Muscle of arm (tissue), 12 donors: ENCODE results near the gene SNAP47. TPM values are rescaled to one million over a fixed set of nuclear protein-coding genes. Genes with fewer than 3 reads are reported as not detected.

Source experiments
- DNase-seq: peaks from one replicate; pipeline ENCODE4 v3.0.0-alpha.2; 2013
- polyA plus RNA-seq, 12 donors: library from polyadenylated mRNA; unstranded; fragments of 120-200 nt; gene quantifications; one replicate each; pipeline ENCODE4 v1.2.1, GENCODE V29; 2013; ENCODE audit not compliant: insufficient read length in 12 of 12

SNAP47 gene
- polyA plus RNA-seq, 12 donors = 23.1 to 38.8 (median 30.5) TPM; not detected in 1

DNA sequence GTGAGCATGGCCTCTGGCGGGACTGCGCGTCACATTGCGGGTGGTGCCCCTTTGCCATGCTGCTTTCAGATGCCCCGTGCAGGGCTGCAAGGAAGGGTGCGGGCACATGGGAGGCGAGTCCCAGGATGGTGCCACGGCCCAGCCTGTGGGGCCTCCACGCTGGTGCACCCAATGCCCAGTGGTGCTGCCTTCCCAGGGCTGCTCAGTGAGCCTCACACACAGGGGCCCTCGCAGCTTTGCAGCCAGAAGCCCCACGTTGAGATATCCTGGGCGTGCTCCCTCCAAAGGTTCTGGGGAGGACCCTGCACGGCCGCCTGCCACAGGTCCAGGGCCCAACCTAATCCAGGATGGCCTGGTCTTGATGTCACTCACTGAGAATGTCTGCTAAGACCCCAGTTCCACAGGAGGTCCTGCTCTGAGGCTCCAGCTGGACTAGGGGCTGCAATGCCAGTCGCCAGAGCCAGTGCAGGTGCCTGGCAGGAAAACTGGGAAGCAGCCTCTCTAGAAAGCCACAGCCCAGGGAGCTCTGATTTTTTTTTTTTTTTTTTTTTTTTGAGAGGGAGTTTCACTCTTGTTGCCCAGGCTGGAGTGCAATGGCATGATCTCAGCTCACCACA lies 46.2 kb downstream of the SNAP47 start:
- DNase-seq = no peak

DNA sequence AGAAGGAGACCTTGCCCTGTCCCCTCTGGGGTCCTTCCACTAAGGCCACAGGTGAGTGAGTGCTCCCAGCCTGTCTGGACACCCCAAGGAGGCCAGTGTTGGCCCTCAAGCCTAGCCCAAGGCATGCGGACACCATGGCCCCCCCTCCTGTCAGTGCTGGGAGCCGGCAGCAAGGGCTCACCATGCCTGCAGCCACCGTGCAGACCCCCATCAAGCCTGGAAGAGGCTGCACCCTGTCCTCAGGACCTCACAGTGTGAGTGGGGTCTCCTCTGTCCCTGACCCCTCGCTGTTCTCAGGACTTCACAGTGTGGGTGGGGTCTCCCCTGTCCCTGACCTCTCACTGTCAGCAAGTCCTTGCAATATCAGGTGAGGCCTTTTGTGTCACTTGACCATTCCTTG lies 47.0 kb downstream of the SNAP47 start:
- no peak for DNase-seq

DNA sequence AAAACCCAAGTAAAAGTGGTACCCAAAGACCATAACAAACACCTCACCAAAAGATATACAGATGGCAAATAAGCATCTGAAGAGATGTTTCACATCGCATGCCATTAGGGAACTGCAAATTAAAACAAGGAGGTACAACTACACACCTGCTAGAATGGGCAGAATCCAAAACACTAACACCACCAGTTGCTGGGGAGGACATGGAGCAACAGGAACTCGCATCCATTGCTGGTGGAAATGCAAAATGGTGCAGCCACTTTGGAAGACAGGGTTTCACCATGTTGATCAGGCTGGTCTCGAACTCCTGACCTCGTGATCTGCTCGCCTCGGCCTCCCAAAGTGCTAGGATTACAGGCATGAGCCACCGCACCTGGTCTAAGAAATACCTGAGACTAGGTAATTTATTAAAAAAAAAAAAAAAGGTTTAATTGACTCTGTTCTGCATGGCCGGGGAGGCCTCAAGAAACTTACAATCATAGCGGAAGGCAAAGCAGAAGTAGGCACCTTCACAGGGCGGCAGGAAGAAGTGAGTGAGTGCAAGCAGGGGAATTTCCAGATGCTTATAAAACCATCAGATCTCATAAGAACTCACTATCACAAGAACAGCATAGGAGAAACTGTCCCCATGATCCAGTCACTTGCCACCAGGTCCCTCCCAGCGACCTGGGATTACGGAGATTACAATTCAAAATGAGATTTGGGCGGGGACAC lies 50.0 kb downstream of the SNAP47 start:
- no peak for DNase-seq

DNA sequence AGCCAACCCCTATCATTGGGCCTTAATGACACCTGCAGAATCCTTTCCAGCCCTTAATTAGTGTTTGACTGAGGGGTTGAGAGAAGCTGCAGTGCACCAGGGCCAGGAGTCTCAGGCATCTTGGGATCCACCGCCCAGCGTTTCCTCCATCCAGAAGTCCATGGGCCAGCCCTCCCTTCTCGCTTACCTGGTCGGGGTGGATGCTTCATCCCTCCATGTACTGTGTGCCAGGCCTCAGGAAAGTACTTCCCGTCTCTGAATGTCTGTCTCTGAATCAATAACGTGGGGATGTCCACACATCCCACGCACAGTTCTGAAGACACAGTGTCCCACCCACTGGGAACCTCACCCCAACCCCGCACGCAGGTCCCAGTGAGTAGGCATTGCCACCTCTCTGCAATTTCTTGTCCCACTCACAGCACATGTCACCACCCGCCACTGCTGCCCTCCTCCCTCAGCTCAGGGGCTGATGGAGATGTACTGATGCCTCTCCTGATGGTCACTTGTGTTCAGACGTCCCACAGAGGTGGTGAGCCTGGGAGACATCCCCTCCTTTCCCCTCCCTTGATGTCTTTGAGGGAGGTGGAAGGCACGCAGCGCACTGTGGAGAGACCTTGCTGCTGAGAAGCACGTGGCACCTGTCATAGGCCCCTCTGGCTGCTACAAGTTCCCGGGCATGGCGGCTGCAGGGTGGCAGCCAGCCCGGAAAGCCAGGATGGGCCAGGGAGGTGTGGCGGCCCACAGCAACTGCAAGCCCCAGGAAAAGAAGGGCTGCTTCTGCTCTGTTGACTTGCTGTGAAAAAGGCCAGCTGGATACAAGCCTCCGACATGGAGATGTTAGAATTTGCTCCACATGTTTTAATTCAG lies 50.8 kb downstream of the SNAP47 start:
- no peak for DNase-seq

DNA sequence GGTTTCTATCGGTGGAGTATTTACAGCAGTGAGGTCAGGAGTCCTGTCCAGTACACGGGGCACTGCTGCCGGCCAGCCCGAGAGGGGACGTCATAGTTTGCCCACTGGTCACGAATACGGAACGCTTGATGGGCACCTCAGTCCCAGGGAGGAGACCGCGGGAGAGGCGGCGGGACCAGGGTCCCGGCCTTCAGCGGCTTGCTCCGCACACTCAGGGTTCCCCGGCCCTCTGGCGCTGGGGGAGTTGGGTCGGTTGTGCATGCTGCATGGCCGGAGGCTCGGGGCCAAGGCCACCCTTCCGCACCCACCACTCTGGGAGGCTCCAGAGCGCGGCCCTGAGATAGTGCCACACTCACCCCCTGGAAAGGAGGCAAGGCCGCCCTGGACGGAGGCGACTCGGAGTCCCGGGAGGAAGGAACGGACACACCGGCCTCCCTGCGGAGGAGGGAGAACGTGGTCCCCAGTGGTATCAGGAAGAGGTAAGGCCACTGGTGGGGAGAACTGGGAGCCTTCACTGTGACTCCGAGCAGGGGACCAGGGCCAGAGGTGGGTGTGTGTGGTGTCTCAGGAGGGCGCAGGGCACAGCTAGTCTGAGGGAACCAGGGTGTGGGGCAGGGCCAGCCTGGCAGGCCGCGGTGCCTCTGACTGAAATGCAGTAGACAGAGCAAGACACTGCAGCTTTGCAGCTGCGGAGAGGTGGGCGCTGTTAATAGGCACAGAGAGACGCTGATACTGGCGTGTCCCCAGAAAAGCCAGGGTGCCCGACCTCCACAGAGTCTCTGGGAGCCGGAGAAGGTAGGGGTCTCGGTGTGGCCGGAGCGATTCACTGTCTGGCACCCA lies 51.7 kb downstream of the SNAP47 start:
- DNase-seq = no peak

DNA sequence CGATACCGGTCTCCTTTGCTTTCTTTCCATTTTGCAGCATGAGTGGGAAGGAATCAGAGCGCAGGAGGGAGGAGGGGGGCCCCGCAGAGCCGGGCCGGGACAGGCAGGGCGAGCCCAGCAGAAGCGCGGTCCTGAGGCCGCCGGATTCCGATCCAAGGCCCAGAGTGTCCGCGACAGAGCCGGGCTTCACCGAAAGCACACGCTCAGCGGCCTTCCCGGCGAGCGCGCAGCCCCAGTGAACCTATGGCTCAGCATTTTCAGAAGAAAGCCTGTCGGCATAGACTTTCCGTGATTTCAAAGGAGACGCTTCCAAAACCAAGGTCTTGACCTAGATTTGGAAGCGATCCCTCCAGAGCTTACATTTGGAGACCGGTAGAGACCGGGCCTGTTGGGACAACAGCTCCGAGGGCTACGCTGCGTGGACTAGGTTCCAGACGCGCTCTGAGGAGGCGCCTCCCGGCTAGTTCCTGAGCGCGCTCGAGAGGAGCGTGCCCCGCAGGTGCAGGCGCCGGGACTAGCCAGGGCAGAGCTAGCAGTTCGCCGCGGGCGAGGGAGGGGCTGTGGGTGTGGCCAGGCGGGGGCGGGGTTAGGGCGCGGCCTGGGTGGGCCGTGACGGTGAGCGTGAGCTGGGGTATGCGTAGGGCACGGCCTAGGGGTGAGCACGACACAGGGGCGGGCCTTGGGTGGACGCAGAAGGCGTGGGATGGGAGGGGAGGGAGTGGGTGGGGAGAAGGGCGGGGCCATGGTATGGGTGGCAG lies 52.5 kb downstream of the SNAP47 start:
- DNase-seq = peak; percentile 68

DNA sequence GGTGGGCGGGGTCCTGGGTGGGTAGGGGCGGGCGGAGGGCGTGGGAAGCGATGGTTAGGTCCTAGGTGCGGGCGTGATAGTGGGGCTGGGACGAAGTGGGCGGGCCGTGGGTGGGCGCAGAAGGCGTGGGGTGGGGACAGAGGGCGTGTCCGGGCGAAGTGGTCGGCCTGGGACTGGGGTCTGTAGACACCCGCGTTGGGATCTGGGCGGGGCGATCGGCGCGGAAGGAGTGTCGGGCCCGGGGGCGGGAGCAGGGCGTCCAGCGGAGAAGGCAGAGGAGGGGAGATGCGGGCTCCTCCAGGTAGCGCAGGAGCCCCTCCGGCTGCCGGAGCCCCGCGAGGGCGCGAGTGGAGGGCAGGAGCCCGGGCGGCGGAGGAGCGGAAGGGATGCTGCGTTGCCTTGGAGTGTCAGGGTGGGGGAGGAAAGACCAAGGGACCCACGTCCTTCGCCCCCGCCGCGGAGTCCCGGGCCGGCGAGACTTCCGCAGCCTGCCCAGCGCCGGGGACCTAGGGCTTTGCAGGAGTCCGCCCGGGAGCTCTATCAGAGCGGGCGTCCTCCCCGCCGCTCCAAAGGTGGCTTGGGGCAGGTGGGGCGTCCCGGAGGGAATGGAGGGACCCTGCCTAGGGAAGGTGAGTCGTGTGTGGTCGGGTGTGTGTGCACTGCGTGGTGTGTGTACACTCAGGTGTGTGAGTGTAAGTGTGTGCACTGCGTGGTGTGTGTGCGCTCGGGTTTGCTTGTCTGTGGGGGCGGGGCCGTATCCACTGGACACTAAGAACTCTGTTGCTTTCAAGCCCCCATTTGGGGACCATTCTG lies 53.2 kb downstream of the SNAP47 start:
- DNase-seq = no peak

DNA sequence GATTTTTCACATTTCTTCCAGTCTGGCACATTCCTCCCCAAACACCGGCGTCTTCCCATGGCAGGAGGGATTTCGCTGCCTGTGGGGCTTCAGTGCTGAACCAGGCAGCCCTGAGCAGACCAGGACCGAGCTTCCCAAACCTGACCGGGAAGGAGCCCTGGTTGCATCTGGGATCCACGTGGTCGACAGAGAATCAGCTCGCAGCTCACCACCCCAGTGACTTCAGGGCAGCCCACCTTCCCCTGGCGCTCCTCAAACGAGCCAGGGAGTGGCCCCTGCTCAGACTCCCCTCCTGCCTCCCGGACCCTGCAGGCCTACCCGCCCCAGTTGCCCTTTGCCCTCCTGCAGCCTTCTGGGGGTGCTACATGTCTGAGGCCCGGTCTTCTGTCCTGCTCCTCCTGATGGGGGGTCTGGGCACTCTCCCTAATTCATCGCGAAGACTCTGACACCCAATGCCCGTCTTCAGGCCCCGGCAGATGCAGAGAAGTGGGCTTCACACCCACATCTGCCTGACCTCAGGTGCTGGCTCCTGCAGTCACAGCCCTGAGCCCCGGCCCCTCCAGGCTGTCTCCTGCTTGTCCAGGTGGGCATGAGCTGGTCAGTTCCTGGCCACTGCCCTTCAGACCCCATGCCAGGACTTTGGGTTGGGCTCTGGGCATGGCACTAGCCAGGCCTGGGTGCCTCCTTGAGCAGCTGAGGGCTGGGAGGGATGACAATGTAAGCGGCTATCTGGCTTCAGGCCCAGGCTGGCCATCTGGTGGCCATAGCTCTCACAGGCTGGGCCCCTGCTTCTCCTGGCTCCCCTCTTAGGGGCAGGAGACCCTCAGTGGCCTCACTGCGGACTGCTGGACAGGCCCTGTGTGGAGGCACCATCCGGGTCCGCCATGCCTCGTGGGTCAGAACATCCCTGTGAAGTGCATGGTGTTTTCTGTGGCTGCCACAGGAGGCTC lies 54.1 kb downstream of the SNAP47 start:
- DNase-seq = no peak

DNA sequence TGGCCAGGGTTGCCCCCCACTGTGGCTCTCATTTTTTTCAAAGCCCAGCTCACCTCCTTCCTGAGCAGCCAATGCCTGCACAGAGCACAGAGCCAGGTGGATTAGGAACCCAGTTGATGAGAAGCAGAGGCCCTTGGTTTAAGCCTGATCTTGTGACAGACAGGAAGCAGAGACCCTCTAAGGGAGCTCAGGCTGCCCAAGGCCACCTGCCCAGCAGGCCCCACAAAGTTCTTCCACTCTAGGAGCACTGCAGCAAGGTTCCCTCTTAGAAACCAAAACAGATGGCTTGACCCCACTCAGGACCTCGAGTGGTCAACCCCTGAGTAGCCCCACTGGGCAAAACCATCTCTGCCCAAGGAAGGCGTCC lies 54.8 kb downstream of the SNAP47 start:
- no peak for DNase-seq

DNA sequence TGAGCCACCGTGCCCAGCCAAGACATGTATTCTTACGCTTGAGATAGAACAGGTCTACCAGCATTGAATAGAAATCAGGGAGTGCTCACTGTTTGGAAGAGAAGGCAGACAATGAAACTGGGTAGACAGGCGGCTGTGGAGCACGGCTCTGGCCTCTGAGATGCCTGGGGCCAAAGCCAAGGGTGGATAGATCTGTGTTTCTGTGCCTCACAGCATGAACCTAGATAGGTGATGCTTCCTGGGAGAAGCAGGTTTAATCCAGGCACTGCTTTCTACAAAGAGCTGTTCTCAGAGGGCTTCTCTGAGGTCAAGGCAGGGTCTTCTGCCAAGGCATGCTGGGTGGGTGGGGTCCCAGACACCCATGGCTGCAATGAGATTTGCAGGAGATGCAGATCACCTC lies 55.6 kb downstream of the SNAP47 start:
- no peak for DNase-seq

DNA sequence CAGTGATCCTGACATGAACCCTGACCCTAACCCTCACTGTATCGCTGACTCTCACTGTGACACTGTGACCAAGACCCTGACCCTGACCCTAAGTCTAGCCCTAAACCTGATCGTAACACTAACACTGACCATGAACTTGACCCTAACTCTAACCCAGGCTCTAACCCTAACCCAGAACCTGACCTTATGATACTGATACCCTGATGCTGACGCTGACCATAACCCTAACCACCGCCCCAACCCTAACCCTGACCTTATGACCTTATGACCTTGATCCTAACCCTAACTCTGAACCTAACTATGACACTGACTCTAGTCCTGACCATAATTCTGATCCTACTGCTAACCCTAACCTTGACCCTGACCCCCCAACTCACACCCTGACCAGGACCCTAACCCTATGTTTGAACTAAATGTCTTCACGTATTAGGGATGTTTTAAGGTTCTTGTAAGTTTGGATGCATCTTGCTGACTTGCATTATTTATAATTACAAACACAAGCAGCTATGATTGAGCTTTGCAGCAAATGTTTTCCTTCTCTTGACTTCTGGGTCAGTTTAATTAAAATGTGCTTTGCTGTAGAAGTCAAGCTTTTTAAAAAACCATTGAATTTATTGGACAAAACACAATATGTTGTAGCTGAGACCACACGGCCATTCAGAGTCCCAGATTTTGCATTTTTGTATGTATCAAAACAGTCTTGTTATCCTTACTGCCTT lies 56.3 kb downstream of the SNAP47 start:
- no peak for DNase-seq

DNA sequence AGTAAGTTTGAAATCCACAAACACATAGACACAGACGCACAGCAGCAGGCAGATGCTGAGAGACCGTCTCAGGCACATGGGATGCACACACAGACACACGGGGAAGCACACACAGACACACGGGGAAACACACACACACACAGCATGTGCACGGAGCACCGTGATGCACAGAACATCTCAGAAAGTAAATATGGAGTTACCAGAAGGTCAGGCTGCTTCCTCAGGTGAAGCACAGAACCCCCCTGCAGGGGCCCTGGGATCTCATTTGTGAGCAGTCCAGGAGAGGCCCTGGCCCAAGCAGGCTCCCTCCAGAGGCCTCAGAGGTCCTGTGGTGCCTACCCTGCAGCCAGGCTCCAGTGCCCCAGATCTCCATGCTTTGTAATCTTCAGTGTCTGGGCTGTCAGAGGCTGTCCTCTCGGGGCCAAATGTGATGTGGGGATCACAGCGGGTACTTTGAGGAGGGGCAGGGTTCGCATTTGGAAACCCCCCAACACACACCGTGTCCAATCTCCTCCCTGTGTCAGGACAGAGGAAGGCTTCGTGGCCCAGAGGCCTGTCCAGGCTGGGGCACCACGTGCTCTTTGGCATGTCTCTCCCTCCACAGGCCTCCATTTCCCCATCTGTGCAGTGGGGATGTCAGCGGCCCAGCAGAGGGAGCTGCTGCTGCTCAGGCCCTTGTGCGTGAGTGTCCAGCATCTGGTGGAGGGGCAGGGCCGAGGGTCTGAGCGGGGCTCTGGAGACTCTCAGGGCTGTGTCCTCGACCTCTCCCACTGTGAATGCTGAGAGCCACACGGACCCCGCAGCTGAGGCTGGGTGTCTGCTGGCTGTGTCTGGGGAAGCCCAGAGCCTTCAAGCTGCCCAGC lies 57.2 kb downstream of the SNAP47 start:
- DNase-seq = no peak

DNA sequence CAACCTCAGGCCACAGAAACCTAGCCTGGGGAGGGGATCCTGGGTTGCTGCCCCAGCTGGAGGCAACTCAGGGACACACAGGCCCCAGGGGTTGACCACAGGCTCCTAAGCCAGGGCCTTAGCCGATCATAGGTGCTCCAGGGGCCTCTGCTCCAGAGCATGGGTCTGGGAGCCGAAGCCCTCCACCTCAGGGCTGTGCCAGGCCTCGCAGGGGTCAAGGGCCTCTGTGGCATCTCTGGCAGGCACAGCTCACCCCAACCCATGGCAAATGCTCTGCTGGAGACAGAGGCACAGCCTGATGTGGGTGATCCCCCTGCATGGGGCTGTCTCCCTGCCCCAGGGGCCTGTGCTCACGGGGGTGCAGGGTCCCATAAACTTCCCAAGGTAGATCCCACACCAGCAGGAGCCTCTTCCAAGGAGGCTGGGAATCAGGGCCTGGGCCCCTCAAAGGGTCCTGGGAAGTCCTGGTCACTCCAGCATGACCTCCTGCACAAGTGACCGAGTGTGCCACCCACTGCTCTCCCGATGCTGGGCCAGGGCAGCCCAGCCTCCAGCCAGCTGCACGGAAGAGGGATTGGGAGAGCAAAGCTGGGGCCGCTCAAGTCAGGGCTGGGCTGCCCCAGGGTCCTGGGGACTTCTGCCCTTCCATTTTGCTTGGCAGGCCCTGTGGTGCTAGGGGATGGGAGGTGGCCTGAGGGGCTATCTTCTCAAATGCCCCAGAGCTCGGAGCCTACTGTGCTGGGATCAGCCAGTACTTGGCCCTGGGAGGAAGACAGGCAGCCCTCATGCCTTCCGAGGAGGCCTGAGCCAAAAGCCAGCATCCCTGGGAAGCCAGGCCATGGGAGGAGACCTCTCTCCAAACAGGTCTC lies 58.1 kb downstream of the SNAP47 start:
- DNase-seq = no peak

DNA sequence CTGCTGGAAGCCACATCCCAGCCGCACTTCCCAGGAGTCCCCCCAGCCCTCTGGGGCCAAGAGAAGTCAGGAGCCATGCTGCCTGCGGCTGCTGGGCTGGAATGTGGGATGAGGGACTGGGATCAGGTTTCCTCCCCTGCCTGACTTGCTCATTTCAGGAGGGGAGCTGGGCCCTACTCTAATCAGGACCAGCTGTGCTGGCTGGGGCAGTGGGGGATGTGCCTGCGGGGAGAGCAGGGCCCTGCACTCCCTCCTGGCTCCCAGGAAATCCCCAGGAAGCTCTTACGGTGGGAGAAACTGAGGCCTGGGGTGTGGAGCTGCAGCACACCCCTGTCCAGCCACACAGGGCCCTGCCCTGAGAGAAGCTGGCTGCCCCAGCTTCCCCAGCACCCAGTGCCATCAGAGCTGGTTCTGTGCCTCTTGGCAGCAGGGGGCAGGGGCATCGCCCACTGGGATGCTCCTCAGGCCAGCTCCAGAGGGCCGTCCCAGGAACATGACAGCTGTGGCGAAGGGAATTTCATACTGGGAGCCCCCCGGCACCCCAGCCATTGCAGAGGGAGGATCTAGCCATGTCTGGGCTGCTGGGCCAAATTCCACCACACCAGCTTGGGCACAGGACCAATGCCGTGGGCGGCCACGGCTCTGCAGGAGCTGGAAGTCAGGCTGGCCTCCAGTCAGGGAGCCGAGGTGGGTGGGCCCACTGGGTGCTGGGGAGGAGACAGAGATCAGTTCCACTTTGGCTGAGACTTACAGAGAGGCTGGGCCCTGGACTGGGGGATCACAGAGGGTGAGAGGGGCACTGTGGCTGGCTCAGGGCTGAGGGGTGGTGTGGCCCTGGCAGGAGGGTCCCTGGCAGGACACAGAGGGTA lies 58.9 kb downstream of the SNAP47 start:
- peak; percentile 83 for DNase-seq

DNA sequence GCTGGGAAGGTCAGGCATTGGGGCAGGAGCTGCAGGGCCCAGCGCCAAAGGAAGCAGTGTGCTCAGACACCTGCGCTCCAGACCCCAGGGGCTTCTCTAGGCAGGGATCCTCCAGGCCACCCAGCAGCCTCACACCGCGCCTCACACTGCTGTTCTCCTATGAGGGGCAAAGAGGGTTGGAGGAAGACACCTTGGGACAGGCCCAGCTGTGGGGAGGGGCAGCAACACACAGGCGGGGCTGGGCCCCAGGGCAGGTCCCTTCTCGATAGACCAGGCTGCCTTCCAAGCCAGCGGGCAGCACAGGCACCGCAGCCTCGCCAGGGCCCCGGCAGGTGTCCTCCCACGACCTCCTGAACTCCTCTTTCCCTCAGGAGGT lies 59.6 kb downstream of the SNAP47 start:
- DNase-seq = no peak
